ENCODE measurements around the gene CDKN2B-AS1. TPM values are rescaled to one million over a fixed set of nuclear protein-coding genes. Genes with fewer than 3 reads are reported as not detected.
A peak's percentile ranks its signal among the peaks of the same experiment; 100 is the strongest.

The CDKN2B-AS1 gene
- total RNA-seq, 1 donor from 2014 or later: 3.5 TPM

- no peak for TF ChIP-seq CTCF (IDR thresholded peaks at IDR 0.05)
- H3K27me3 Mint-ChIP-seq (ENCODE audit: low read depth): no peaks in the 10 kb centered on the region
- peaks cover 12% of the 10 kb centered on the region for H3K9me3 Mint-ChIP-seq (ENCODE audit: low read depth)
- no peak overlapping the region for H3K4me3 Mint-ChIP-seq (ENCODE audit: unreplicated experiment)
- H3K36me3 Mint-ChIP-seq (ENCODE audit: low read depth): peaks cover 2% of the 10 kb centered on the region
- peak overlapping the region; percentile 8 for H3K27ac Mint-ChIP-seq (ENCODE audit: unreplicated experiment)
- H3K4me1 Mint-ChIP-seq (ENCODE audit: low read depth): peaks cover 50% of the 10 kb centered on the region
- no peak for DNase-seq (ENCODE audit: low spot score)
Observed at GRCh38 chr9:22136461-22137096, 142.0 kb downstream of the CDKN2B-AS1 start.

- peaks cover 60% of the 10 kb centered on the region for H3K4me1 Mint-ChIP-seq (ENCODE audit: low read depth)
- H3K36me3 Mint-ChIP-seq (ENCODE audit: low read depth): peaks cover 2% of the 10 kb centered on the region
- no peak overlapping the region for H3K4me3 Mint-ChIP-seq (ENCODE audit: unreplicated experiment)
- H3K27ac Mint-ChIP-seq (ENCODE audit: unreplicated experiment): no peak overlapping the region
- no peak for DNase-seq (ENCODE audit: low spot score)
- H3K27me3 Mint-ChIP-seq (ENCODE audit: low read depth): no peaks in the 10 kb centered on the region
- no peak for TF ChIP-seq CTCF (IDR thresholded peaks at IDR 0.05)
- H3K9me3 Mint-ChIP-seq (ENCODE audit: low read depth): peaks cover 12% of the 10 kb centered on the region
Observed at GRCh38 chr9:22138956-22139660, 144.5 kb downstream of the CDKN2B-AS1 start.

- peaks cover 51% of the 10 kb centered on the region for H3K4me1 Mint-ChIP-seq (ENCODE audit: low read depth)
- H3K9me3 Mint-ChIP-seq (ENCODE audit: low read depth): peaks cover 12% of the 10 kb centered on the region
- no peaks in the 10 kb centered on the region for H3K27me3 Mint-ChIP-seq (ENCODE audit: low read depth)
- peaks cover 2% of the 10 kb centered on the region for H3K36me3 Mint-ChIP-seq (ENCODE audit: low read depth)
- peak overlapping the region; percentile 45 for H3K27ac Mint-ChIP-seq (ENCODE audit: unreplicated experiment)
- TF ChIP-seq CTCF (IDR thresholded peaks at IDR 0.05): no peak
- H3K4me3 Mint-ChIP-seq (ENCODE audit: unreplicated experiment): no peak overlapping the region
- DNase-seq (ENCODE audit: low spot score): no peak
Observed at GRCh38 chr9:22141908-22142307, 147.3 kb downstream of the CDKN2B-AS1 start.

- no peaks in the 10 kb centered on the region for H3K36me3 Mint-ChIP-seq (ENCODE audit: low read depth)
- H3K27me3 Mint-ChIP-seq (ENCODE audit: low read depth): no peaks in the 10 kb centered on the region
- no peak for DNase-seq (ENCODE audit: low spot score)
- no peak overlapping the region for H3K4me3 Mint-ChIP-seq (ENCODE audit: unreplicated experiment)
- peaks cover 45% of the 10 kb centered on the region for H3K4me1 Mint-ChIP-seq (ENCODE audit: low read depth)
- peak overlapping the region; percentile 70 for H3K27ac Mint-ChIP-seq (ENCODE audit: unreplicated experiment)
- no peak for TF ChIP-seq CTCF (IDR thresholded peaks at IDR 0.05)
- H3K9me3 Mint-ChIP-seq (ENCODE audit: low read depth): peaks cover 8% of the 10 kb centered on the region
Observed at GRCh38 chr9:22142671-22143070, 148.1 kb downstream of the CDKN2B-AS1 start.

GRCh38 chr9:22143799-22144625 lies 149.4 kb downstream of the CDKN2B-AS1 start:
- Mint-ChIP-seq H3K9me3 (ENCODE audit: low read depth) (no peaks in the 10 kb centered on the region), H3K36me3 (ENCODE audit: low read depth) (no peaks in the 10 kb centered on the region), H3K27ac (ENCODE audit: unreplicated experiment) (no peak overlapping the region), H3K4me3 (ENCODE audit: unreplicated experiment) (no peak overlapping the region), H3K4me1 (ENCODE audit: low read depth) (peaks cover 48% of the 10 kb centered on the region), H3K27me3 (ENCODE audit: low read depth) (no peaks in the 10 kb centered on the region)
- DNase-seq (ENCODE audit: low spot score): no peak
- no peak for TF ChIP-seq CTCF (IDR thresholded peaks at IDR 0.05)

Data from chondrocyte (in vitro differentiated cells).